ENCODE results near the gene PDZD4.
A peak's percentile ranks its signal among the peaks of the same experiment; 100 is the strongest.

PDZD4 gene

GRCh38 chrX:153769865-153770600, 60.3 kb downstream of the PDZD4 start:
- DNase-seq: no peak

DNA sequence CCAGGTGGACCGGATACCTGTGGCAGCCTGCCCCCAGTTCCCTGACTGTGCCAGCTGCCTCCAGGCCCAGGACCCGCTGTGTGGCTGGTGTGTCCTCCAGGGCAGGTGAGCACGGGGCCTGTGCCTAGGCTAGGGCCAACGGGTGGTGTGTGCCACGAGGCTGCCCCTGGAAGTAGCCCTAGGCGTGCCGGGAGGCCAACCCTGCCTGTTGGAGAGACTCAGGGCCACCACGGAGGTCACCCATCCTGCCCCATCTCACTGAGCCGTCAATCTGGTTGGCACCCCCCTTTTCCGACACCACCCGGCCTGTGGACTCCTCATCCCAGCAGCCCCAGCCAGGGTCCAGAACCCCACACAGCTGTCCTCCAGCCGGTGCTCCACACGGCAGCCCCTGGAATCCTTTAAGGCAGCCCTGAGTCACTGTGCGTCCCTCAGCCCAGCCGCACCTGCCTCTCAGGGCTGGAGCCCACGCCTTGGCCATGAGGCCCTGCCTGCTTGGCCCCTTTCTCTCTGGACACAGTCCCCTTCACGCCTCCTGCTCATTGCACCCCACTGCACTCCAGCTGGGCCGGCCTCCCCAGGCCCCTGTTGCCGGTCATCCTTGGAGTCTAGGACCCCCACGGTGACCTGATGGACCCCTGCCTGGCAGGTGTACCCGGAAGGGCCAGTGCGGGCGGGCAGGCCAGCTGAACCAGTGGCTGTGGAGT, 61.0 kb downstream of the PDZD4 start:
- DNase-seq: no peak

DNA sequence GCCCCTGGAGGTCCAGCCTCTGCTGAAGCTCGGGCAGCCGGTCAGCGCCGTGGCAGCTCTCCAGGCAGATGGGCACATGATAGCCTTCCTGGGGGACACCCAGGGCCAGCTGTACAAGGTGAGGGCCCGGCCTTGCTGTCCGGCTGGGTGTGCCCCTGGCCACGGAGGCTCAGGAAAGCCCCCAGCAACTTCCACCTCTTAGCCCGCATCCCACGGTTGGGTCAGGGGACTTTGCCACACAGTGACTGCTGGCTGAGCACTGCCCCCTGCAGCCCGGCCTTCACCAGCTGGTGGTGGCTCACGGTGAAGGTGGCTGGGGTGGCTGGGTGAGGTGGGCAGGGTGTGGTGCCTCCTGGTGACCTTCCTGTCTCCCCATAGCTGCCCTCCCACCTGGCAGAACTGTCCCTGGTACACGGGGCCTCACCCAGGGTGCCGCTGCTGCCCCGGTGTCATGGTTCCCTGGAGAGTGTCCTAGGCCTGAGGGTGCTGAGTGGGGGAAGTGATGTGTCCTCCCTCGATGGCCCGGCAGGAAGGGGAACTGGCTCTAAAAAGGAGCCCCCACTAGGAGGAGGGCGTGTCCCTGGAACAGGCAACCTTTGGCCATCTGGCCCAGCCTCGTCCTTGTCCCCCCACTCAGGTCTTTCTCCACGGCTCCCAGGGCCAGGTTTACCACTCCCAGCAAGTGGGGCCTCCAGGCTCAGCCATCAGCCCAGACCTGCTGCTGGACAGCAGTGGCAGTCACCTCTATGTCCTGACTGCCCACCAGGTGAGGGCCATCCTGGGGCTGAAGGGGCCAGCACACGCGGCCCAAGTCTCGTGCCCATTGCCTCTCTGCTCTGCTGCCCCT, 61.8 kb downstream of the PDZD4 start:
- DNase-seq: no peak

- no peak for DNase-seq
These were observed 62.7 kb downstream of the PDZD4 start for GRCh38 chrX:153767674-153768055.

- no peak for DNase-seq
These were observed 63.3 kb downstream of the PDZD4 start for GRCh38 chrX:153766871-153767673.

- peak; percentile 89 for DNase-seq
These were observed 64.1 kb downstream of the PDZD4 start for GRCh38 chrX:153766098-153766817.

DNA sequence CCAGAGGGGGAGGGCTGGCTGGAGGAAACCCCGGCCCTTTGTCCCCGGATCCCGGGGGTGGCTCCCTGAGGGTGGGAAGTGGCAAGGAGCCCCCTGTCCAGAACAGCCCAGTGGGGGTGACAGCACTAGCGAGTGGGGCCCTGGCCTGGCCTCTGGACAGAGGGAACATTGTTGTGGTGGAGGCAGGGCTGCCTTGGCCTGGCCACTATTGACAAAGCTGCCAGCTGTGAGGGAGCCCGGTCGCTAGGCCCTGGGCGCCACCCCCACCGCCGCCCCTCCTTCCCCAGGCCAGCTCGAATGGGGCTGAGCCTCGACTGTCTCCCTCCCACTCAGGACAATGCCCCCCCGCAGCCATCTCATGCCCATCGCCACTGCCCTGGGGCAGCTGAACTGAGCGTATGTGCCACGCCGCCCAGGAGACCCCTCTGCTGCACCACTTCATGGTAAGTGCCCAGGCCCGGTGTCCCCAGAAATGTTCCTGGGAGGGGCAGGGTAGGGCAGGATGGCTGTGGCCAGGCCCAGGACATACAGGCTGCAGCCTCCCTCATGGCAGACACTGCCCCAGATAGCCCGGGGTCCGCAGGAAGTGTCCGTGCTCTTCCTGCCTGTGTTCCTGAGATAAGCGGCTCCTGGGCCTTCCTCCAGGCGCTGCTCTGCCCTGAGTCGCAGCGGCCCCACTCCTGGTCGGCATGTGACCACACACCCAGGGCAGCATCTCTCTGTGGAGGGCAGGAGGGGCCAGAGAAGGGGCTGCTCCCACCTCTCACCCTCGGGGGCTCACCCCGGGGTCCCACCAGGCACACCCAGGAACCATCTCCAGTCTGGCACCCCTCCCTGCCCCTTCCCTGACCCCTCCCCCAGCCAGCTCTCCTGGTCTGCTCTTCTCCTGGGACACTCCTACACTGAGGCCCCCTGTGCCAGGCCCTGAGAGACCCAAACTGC, 64.9 kb downstream of the PDZD4 start:
- peak; percentile 87 for DNase-seq

DNA sequence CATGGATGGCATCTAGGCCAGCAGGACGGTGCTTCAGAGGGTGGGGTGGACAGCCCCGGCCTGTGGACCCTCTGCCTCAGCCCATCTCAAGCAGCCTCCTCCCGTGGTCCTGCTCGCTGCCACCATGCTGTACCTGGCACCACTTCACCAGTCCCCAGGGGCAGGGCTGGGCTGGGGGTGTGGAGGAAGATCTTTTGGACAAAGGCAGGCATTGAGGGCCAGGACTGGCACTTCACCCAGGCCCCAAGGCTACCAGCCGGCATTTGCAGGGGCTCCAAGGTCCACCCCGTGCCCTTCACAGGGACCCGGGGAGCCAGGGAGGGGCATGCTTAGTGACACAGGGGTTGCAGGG, 65.6 kb downstream of the PDZD4 start:
- no peak for DNase-seq

- DNase-seq: peak; percentile 65
These were observed 66.2 kb downstream of the PDZD4 start, which contains the start of gene PLXNB3 for GRCh38 chrX:153763989-153764755. Gene PLXNB3, plus strand, starts transcription at chrX:153764249. Its CDS starts 1,287 bp downstream, at chrX:153765536.

DNA sequence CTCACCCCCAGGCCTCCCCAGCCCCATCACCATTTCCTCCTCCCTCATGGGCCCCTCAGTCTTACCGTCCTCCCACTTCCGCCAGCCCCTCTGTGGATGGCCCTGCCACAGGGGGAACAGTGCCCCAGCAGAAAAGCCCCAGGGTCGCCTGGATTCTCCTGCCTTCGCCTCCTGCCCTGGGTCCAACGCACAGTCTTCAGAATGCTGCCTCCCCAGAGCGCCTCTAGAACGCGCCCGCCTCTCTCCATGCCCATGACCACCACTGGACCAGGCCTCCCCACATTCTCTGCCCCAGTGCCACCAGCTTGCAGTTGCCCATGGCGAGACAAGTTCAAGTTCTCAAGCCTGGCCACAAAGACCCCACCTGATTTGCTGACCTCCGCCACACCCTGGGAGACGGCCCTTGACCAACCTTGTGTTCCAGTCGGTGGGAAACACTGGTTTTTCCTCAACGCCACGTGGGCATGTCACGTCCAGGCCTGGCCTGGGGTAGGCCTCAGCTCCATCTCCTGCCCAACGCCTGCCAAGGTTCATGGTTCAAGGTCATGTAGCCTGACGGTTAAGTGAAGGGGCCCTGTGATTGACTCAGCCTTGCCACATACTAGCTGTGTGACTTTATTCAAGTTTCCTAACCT, 66.9 kb downstream of the PDZD4 start:
- no peak for DNase-seq

- DNase-seq: no peak
These were observed 67.6 kb downstream of the PDZD4 start for GRCh38 chrX:153762626-153763173.

GRCh38 chrX:153761863-153762262, 68.5 kb downstream of the PDZD4 start:
- no peak for DNase-seq

DNA sequence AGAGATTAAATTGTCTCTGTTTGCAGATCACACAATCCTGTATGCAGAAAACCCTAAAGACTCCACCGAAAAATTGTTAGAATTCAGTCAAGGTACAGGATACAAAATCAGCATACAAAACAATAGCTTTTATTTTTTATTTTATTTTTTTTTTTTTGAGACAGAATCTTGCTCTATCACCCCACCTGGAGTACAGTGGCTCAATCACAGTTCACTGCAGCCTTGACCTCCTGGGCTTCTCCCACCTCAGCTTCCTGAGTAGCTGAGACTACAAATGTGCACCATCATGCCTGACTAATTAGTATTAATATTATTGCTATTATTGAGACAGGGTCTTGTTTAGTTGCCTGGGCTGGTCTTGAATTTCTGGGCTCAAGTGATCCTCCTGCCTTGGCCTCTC, 75.2 kb downstream of the PDZD4 start:
- no peak for DNase-seq

All from OCI-M1 (cell line).